Measurements from ENCODE around the gene DGKD.

DGKD gene

GRCh38 chr2:233501198-233502076, 147.1 kb downstream of the DGKD start:
- DNase-seq (ENCODE audit: low spot score): no peak

- no peak for DNase-seq (ENCODE audit: low spot score)
Observed at GRCh38 chr2:233503481-233503880, 149.2 kb downstream of the DGKD start.

DNA sequence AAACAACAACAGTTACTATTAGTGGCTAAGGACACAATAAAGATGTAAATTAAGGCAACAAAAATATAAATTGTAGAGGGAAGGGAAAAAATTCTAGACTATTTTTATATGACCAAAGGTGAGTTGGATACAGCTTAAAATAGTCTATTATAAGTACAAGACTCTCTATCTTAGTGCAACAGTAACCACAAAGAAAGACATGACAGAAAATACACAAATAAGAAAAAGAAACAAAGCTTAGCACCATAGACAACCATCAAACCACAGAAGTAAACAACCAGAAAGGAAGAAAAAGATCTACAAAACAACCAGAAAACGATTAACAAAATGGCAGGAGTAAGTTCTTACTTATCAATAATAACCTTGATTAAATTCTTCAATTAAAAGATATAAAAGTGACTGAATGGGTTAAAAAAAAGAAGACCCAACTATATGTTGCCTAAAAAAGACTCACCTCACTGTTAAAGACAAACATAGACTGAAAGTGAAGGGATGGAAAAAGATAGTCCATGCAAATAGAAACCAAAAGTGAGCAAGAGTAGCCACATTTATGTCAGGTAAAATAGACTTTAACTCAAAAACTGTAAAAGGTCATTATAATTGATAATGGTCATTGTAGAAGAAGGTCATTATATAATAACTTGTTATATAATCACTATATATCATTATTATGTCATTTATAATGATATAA, 149.8 kb downstream of the DGKD start:
- no peak for DNase-seq (ENCODE audit: low spot score)

DNA sequence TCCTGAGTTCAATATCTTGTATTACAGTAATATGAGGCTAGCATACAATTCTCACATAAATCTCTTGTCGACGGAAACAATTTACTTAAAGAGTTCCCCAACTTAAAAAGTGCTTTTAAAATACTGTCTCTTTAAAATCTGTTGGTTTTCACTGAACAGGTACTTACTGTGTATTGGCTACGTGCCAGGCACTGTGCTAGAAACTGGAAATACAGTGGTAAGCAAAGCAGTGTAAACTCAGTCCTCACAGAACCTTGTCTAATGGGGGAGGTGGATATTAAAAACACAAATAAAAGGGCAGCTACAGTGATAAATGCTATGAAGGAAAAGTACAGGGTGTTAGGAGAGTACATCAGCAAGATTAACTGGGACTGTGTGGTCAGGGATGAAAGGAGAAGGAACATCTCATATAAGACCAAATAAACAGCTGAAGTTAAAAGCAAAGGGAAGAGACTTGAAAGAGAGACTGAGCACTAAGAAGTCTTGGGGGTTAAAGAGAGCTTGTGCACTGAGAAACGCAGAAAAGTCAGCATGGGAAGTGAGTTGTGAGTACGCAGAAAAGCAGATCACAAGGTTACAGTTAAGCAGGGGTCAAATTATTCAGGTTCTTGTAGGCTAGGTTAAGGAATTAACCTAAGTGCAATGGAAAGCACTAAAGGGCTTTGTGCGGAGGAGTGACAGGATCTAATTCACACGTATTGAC, 159.8 kb downstream of the DGKD start:
- no peak for DNase-seq (ENCODE audit: low spot score)

- peak; percentile 2 for DNase-seq (ENCODE audit: low spot score)
Observed at GRCh38 chr2:233519787-233520611, 165.7 kb downstream of the DGKD start.
